Measurements from ENCODE around the gene PBX3.

PBX3 gene

GRCh38 chr9:125966466-125966865 is 219.3 kb downstream of the PBX3 start:
- DNase-seq (ENCODE audit: extremely low read depth, low read depth), result no peak
- no peak for TF ChIP-seq CTCF (IDR thresholded peaks at IDR 0.05; ENCODE audit: low read depth, low read length)

GRCh38 chr9:125966959-125967711 is 220.0 kb downstream of the PBX3 start:
- no peak for TF ChIP-seq CTCF (IDR thresholded peaks at IDR 0.05; ENCODE audit: low read depth, low read length)
- no peak for DNase-seq (ENCODE audit: extremely low read depth, low read depth)

- DNase-seq (ENCODE audit: extremely low read depth, low read depth), result no peak
- TF ChIP-seq CTCF (IDR thresholded peaks at IDR 0.05; ENCODE audit: low read depth, low read length), result no peak
Observed at GRCh38 chr9:125968714-125969374, 221.7 kb downstream of the PBX3 start.

GRCh38 chr9:125969462-125969861 is 222.3 kb downstream of the PBX3 start:
- DNase-seq (ENCODE audit: extremely low read depth, low read depth), result no peak
- TF ChIP-seq CTCF (IDR thresholded peaks at IDR 0.05; ENCODE audit: low read depth, low read length), result no peak

GRCh38 chr9:125969868-125970267 is 222.7 kb downstream of the PBX3 start:
- no peak for TF ChIP-seq CTCF (IDR thresholded peaks at IDR 0.05; ENCODE audit: low read depth, low read length)
- no peak for DNase-seq (ENCODE audit: extremely low read depth, low read depth)

GRCh38 chr9:125970340-125970739 is 223.2 kb downstream of the PBX3 start:
- no peak for DNase-seq (ENCODE audit: extremely low read depth, low read depth)
- TF ChIP-seq CTCF (IDR thresholded peaks at IDR 0.05; ENCODE audit: low read depth, low read length), result no peak

- TF ChIP-seq CTCF (IDR thresholded peaks at IDR 0.05; ENCODE audit: low read depth, low read length), result no peak
- DNase-seq (ENCODE audit: extremely low read depth, low read depth), result no peak
Observed at GRCh38 chr9:125971050-125971449, 223.9 kb downstream of the PBX3 start.
